Vagina (tissue), 2 donors: ENCODE results near the gene IL32. TPM values are rescaled to one million over a fixed set of nuclear protein-coding genes. Genes with fewer than 3 reads are reported as not detected.

Source experiments
- DNase-seq, 2 donors: peaks; one replicate each; pipeline ENCODE4 v3.0.0-alpha.2; 2017; ENCODE audit errors: extremely low spot score in 2 of 2
- H3K27ac ChIP-seq: fragments of 200-600 bp; sonication (generic); one replicate; pipeline ENCODE4 v1.5.1; 2019
- H3K27me3 ChIP-seq: fragments of 200-600 bp; sonication (generic); one replicate; pipeline ENCODE4 v1.5.1; 2019
- H3K36me3 ChIP-seq, 2 donors: fragments of 200-600 bp; sonication (generic); one replicate each; pipeline ENCODE4 v1.5.1; 2017 to 2019
- H3K4me1 ChIP-seq: fragments of 200-600 bp; sonication (generic); one replicate; pipeline ENCODE4 v1.5.1; 2019
- H3K4me3 ChIP-seq, 2 donors: fragments of 200-600 bp; sonication (generic); 1 replicate in 1 of 2; 2 replicates in 1 of 2; pipeline ENCODE4 v1.5.1; 2016 to 2019
- H3K9me3 ChIP-seq: fragments of 200-600 bp; sonication (generic); one replicate; pipeline ENCODE4 v1.5.1; 2019
- POLR2A ChIP-seq, 2 donors: fragments of 450-650 bp; IDR thresholded peaks; one replicate each; pipeline ENCODE4 v1.6.1; 2017; ENCODE audit warnings: antibody characterized with exemption in 2 of 2, mild to moderate bottlenecking in 2 of 2, moderate library complexity in 2 of 2
- POLR2AphosphoS5 ChIP-seq, 2 donors: sonication (generic); formaldehyde crosslinking; IDR thresholded peaks; one replicate each; pipeline ENCODE4 v1.9.0; 2017; ENCODE audit warnings: antibody characterized with exemption in 2 of 2, mild to moderate bottlenecking in 2 of 2, low read depth in 1 of 2; ENCODE audit not compliant: insufficient read depth in 1 of 2
- intact Hi-C: fragments of 100-400 bp; cut with DNase I; formaldehyde crosslinking; loops from one replicate; pipeline ENCODE4 v1.15.1; 2023
- total RNA-seq: library from RNA; depleted of rRNA; stranded (reverse); fragments of >200 nt; gene quantifications from one replicate; pipeline ENCODE4 v1.2.3, GENCODE V29; 2016
- TF ChIP-seq, protein P1 (sequence below), 3 experiments: fragments of 450-650 bp in 2 of 3; fragments of 200-600 bp in 1 of 3; sonication (generic) in 1 of 3; IDR thresholded peaks; one replicate each; pipeline ENCODE4 v1.5.1; 2017 to 2019; ENCODE audit warnings: antibody characterized with exemption in 3 of 3, mild to moderate bottlenecking in 2 of 3, moderate library complexity in 2 of 3

The IL32 gene, protein sequence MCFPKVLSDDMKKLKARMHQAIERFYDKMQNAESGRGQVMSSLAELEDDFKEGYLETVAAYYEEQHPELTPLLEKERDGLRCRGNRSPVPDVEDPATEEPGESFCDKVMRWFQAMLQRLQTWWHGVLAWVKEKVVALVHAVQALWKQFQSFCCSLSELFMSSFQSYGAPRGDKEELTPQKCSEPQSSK
- total RNA-seq: 13.0 TPM

DNA sequence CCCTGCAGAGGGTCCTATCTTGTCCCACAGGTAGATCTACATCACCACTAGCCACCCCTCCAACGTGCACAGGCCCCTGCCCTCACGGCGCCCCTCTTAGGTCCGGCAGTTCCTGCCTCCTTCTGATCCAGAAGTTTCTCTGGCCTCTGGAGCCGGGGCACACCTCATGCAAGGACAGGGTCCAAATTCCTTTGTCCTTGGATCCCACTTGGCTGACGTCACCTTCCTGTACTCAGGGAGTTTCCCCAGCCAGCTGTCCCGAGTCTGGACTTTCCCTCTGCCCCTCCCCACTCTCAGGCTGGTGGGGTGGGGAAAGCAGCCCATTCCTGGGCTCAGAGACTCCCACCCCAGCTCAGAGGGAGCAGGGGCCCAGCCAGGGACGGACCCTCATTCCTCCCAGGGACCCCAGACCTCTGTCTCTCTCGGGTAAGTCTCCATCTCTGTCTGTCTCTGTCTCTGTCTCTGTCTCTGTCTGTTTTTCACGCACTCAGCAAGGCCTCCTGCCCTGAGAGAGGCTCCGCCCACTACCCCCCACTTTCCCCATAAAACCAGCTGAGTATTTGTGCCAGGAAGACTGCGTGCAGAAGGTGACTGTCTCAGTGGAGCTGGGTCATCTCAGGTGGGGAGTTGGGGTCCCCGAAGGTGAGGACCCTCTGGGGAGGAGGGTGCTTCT, at the start of gene IL32:
Gene IL32 (plus strand): TSS at position 572 of the 673 bp plus-strand sequence. CDS start 172 bp downstream, outside the sequence.
- Histone ChIP-seq H3K27ac (peak within 1 kb of the TSS; percentile 49), H3K4me3 (peak within 1 kb of the TSS; percentile 31 to 32)
- TF ChIP-seq POLR2AphosphoS5 (IDR thresholded peaks at IDR 0.05; ENCODE audit: insufficient read depth in 1 of 2, low read depth in 1 of 2): peak in 1 of 2 donors; percentile 24
- TF ChIP-seq, protein P1, sequence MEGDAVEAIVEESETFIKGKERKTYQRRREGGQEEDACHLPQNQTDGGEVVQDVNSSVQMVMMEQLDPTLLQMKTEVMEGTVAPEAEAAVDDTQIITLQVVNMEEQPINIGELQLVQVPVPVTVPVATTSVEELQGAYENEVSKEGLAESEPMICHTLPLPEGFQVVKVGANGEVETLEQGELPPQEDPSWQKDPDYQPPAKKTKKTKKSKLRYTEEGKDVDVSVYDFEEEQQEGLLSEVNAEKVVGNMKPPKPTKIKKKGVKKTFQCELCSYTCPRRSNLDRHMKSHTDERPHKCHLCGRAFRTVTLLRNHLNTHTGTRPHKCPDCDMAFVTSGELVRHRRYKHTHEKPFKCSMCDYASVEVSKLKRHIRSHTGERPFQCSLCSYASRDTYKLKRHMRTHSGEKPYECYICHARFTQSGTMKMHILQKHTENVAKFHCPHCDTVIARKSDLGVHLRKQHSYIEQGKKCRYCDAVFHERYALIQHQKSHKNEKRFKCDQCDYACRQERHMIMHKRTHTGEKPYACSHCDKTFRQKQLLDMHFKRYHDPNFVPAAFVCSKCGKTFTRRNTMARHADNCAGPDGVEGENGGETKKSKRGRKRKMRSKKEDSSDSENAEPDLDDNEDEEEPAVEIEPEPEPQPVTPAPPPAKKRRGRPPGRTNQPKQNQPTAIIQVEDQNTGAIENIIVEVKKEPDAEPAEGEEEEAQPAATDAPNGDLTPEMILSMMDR (IDR thresholded peaks at IDR 0.05): no peak

DNA sequence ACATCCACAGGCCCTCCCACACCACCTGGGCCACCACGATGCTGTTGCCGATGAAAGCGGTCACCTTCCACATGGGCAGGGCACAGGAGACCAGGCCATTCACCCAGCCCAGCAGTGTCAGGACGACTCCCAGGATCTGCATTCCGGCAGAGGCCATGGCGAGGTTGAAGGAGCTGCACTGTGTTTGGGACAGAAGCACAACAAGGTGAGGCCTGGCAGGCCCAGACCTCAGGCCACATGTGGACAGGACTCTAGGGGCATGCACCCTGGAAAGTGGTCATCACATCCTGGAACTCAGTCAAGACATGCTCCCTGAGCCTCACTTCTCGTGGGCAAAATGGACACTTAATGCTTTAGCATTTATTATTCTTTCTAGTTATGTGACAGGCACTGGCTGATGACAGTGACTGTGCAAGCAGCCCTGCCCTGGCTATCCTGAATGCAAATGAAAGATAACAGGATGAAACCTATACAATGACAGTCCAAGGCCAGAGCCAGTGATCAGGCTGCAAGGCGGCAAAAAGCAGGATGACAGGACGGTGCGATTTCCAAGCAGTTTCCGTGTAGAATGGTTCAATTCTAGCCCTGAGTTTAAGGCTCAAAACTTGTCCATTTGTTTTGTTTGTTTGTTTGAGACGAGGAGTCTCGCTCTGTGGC, 49.4 kb upstream of the IL32 start:
- Histone ChIP-seq H3K4me1 (peaks cover 12% of the 10 kb centered on the region), H3K36me3 (no peaks in the 10 kb centered on the region), H3K9me3 (no peaks in the 10 kb centered on the region), H3K4me3 (no peak overlapping the region), H3K27me3 (peaks cover 16% of the 10 kb centered on the region), H3K27ac (no peak overlapping the region)
- TF ChIP-seq POLR2A (IDR thresholded peaks at IDR 0.05) (no peak), POLR2AphosphoS5 (IDR thresholded peaks at IDR 0.05; ENCODE audit: insufficient read depth in 1 of 2, low read depth in 1 of 2) (no peak)
- TF ChIP-seq, protein P1 (IDR thresholded peaks at IDR 0.05): no peak
- DNase-seq: no peak
- intact Hi-C loops: no loop called here

More for the DNA sequence above, at the start of gene IL32:
- H3K36me3 ChIP-seq: no peaks in the 10 kb centered on the region
- H3K9me3 ChIP-seq: no peaks in the 10 kb centered on the region
- intact Hi-C loops: no loop called here
- H3K27me3 ChIP-seq: no peaks in the 10 kb centered on the region
- DNase-seq: no peak
- peaks cover 14% of the 10 kb centered on the region for H3K4me1 ChIP-seq

DNA sequence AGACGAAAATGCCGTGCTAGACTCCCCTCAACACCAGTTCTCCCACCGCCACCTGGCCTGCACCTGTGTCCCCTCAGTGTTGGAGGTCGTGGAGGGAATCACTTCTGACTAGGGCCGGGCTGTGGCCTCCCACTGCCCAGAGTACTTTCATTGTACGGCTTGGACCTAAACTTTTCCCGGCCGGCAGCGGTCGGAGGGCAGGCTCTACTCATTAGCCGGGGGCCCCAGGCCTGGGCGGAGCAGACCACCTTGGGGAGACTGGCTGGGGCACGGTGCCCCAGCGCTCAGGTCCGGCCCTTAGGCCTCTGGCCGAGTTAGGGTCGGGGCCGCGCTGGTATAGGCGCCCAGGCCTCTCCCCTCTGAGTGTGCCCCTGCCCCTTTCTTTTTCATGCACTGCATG, 48.1 kb upstream of the IL32 start:
- H3K27me3 ChIP-seq: peaks cover 9% of the 10 kb centered on the region
- no peak for DNase-seq

DNA sequence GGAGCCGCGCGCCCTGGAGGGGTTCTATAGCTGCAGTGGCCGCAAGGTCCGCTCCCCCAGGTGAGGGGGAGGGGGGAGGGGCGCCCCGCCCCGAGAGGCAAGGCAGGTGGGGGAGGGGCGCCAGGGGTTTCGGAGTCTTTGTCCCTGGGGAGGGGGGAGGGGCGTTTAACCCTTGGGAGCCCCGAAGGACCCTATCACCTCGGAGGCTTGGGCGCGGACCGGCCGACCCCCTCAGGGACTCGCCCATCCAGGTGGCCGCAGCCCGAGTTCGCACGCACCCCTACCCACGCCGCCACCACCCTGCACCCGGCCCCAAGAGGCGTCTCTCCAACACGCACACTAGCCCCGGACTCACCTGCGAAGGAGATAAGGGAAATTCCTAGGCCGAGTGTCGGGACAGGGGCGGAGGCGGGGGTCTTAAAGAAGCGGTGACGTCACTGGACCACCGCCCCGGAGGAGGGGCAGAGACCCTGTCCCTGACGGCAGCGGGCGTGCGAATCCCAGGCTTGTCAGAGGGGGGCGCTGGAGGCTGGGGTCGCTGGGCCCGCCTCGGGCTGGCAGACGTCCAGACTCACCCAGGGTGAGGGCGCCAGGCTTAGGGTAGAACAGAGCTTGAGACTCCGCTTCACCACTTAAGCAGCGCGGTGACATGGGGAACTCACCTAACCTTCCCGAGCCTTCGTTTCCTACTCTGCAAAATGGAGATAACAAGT, 47.5 kb upstream of the IL32 start, which contains the start of gene CLDN6:
Gene CLDN6 (minus strand): TSS at position 390 of the 713 bp plus-strand sequence. CDS start 2,162 bp downstream, outside the sequence.
- Histone ChIP-seq H3K36me3 (no peaks in the 10 kb centered on the region), H3K9me3 (no peaks in the 10 kb centered on the region), H3K27ac (no peak within 1 kb of the TSS), H3K4me1 (peaks cover 32% of the 10 kb centered on the region), H3K4me3 (no peak within 1 kb of the TSS), H3K27me3 (peaks cover 5% of the 10 kb centered on the region)
- TF ChIP-seq POLR2A (IDR thresholded peaks at IDR 0.05) (no peak), POLR2AphosphoS5 (IDR thresholded peaks at IDR 0.05; ENCODE audit: insufficient read depth in 1 of 2, low read depth in 1 of 2) (no peak)
- TF ChIP-seq, protein P1 (IDR thresholded peaks at IDR 0.05): no peak
- no peak for DNase-seq
- intact Hi-C loops: no loop called here

More for the DNA sequence above, 48.1 kb upstream of the IL32 start:
- intact Hi-C loops: no loop called here
- Histone ChIP-seq H3K36me3 (no peaks in the 10 kb centered on the region), H3K27ac (no peak overlapping the region), H3K4me1 (peaks cover 26% of the 10 kb centered on the region), H3K9me3 (no peaks in the 10 kb centered on the region), H3K4me3 (no peak overlapping the region)
- no peak for TF ChIP-seq POLR2AphosphoS5 (IDR thresholded peaks at IDR 0.05; ENCODE audit: insufficient read depth in 1 of 2, low read depth in 1 of 2)
- TF ChIP-seq, protein P1 (IDR thresholded peaks at IDR 0.05): no peak
- no peak for TF ChIP-seq POLR2A (IDR thresholded peaks at IDR 0.05)
